HG02852 (cell line): Measurements from ENCODE around the gene BFSP2.
"Not testable (repeated sequence)": the region's sequence is repeated elsewhere in the genome, so short reads cannot be mapped to it uniquely, and the experiment has no call there.

Source experiments
- ATAC-seq: cut with Tn5 transposase; IDR thresholded peaks from one replicate; pipeline ENCODE4 v1.9.1; 2021; ENCODE audit warnings: mild to moderate bottlenecking, moderate library complexity; ENCODE audit not compliant: unreplicated experiment

BFSP2 gene

GRCh38 chr3:133452641-133453319 lies 52.9 kb downstream of the BFSP2 start:
- ATAC-seq, result no peak

- no peak for ATAC-seq
Measured at GRCh38 chr3:133453383-133453782, 53.5 kb downstream of the BFSP2 start.

GRCh38 chr3:133455281-133455680 lies 55.4 kb downstream of the BFSP2 start:
- ATAC-seq, result no peak

GRCh38 chr3:133455960-133456359 lies 56.1 kb downstream of the BFSP2 start:
- no peak for ATAC-seq

- ATAC-seq, result no peak
Measured at GRCh38 chr3:133457025-133457424, 57.2 kb downstream of the BFSP2 start.

GRCh38 chr3:133457465-133458067 lies 57.7 kb downstream of the BFSP2 start:
- no peak for ATAC-seq

GRCh38 chr3:133459400-133459799 lies 59.5 kb downstream of the BFSP2 start:
- ATAC-seq, result no peak

GRCh38 chr3:133460809-133461208 lies 61.0 kb downstream of the BFSP2 start:
- no peak for ATAC-seq

- no peak for ATAC-seq
Measured at GRCh38 chr3:133461291-133461690, 61.4 kb downstream of the BFSP2 start.

GRCh38 chr3:133463347-133463860 lies 63.5 kb downstream of the BFSP2 start:
- no peak for ATAC-seq

GRCh38 chr3:133464573-133464972 lies 64.7 kb downstream of the BFSP2 start:
- no peak for ATAC-seq

GRCh38 chr3:133466531-133467386 lies 66.9 kb downstream of the BFSP2 start:
- peak; percentile 35 for ATAC-seq

GRCh38 chr3:133467780-133468179 lies 67.9 kb downstream of the BFSP2 start:
- ATAC-seq, result no peak

GRCh38 chr3:133468251-133468721 lies 68.4 kb downstream of the BFSP2 start:
- no peak for ATAC-seq

GRCh38 chr3:133469140-133469731 lies 69.4 kb downstream of the BFSP2 start:
- ATAC-seq, result no peak

GRCh38 chr3:133472242-133472641 lies 72.4 kb downstream of the BFSP2 start:
- ATAC-seq, result no peak

- ATAC-seq, result no peak
Measured at GRCh38 chr3:133472889-133473288, 73.0 kb downstream of the BFSP2 start.

GRCh38 chr3:133473472-133474191 lies 73.8 kb downstream of the BFSP2 start:
- ATAC-seq, result not testable (repeated sequence)

- ATAC-seq, result no peak
Measured at GRCh38 chr3:133474251-133474801, 74.5 kb downstream of the BFSP2 start.

- ATAC-seq, result no peak
Measured at GRCh38 chr3:133474817-133475216, 75.0 kb downstream of the BFSP2 start.
